ENCODE results near the gene ZNF789.

DNA sequence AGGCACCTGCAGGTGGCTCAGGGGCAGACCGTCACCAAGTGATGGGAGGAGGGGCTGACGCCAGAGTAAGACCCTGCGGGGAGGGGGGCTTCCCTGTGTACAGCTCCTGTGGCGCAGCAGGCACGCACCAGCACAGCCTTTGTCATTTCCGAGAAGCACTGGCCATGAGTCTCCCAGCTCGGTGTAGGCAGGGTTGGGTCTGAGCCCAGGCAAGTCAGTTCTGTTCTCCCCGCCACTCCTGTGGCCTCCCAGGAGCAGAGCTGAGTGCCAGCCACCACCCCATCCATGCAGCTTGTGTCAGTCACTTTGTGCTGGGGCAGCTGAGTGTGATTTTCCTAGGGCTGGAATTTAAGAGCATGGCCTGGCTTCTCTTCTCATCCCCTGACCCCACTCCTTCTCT is 20.8 kb upstream of the ZNF789 start:
- TF ChIP-seq CTCF (IDR thresholded peaks at IDR 0.05; ENCODE audit: insufficient read depth, low read depth, low read length) (no peak), EZH2 (IDR thresholded peaks at IDR 0.05; ENCODE audit: insufficient read depth, low read length) (no peak)

Data from astrocyte (in vitro differentiated cells and primary cell).